ENCODE data around the gene PCDHA10.

The PCDHA10 gene

DNA sequence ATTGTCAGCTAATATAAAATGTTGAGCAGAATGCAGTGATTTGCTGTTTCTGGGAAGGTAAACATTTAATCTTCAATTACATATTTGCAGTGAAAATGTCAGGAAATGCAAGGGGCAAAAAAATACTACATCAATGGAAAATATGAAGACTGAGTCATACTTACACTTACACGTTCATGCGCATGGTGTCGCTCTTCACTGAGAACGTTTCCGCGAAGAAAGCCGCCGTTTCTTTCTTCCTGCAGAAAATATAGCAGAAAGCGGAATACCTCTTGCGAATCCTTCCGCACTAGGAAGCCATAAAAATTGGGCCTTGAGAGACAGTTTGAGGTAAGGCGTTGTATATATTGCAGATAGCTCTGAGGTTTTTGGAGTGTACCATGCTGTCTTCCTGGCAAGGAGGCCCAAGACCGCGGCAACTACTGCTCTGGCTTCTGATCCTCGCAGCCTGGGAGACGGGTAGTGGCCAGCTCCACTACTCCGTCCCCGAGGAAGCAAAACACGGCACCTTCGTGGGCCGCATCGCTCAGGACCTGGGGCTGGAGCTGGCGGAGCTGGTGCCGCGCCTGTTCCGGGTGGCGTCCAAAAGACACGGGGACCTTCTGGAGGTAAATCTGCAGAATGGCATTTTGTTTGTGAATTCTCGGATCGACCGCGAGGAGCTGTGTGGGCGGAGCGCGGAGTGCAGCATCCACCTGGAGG lies 26.3 kb downstream of the PCDHA10 start, which contains the start of gene PCDHA13:
Gene PCDHA13 (plus strand): TSS at position 236 of the 702 bp plus-strand sequence. CDS start 145 bp downstream, at position 381.
- Histone ChIP-seq H3K9me3 (ENCODE audit: insufficient read depth, low read depth, low read length) (no peaks in the 10 kb centered on the region), H3K9ac (ENCODE audit: low read depth, low read length, poor library complexity, severe bottlenecking) (no peak within 1 kb of the TSS), H3K4me2 (ENCODE audit: low read depth, low read length, poor library complexity, severe bottlenecking) (no peak within 1 kb of the TSS), H3K27me3 (ENCODE audit: insufficient read depth, low read length, poor library complexity, severe bottlenecking) (no peaks in the 10 kb centered on the region), H3K4me3 (ENCODE audit: low read length, poor library complexity, severe bottlenecking) (no peak within 1 kb of the TSS), H3K4me1 (ENCODE audit: insufficient read depth, low read length, poor library complexity, severe bottlenecking) (no peaks in the 10 kb centered on the region), H3K79me2 (ENCODE audit: insufficient read depth, low read length) (no peaks in the 10 kb centered on the region), H3K9me2 (replicated peaks; ENCODE audit: low read depth, low read length) (no peaks in the 10 kb centered on the region), H4K20me1 (ENCODE audit: insufficient read depth, low read length, poor library complexity, severe bottlenecking) (no peaks in the 10 kb centered on the region), H3F3A (ENCODE audit: low read depth) (no peaks in the 10 kb centered on the region), H3K36me3 (ENCODE audit: insufficient read depth, low read length) (no peaks in the 10 kb centered on the region), H2AFZ (ENCODE audit: low read length) (no peak within 1 kb of the TSS)
- TF ChIP-seq EZH2phosphoT487 (IDR thresholded peaks at IDR 0.05; ENCODE audit: borderline replicate concordance), result no peak
- TF ChIP-seq, protein P1, sequence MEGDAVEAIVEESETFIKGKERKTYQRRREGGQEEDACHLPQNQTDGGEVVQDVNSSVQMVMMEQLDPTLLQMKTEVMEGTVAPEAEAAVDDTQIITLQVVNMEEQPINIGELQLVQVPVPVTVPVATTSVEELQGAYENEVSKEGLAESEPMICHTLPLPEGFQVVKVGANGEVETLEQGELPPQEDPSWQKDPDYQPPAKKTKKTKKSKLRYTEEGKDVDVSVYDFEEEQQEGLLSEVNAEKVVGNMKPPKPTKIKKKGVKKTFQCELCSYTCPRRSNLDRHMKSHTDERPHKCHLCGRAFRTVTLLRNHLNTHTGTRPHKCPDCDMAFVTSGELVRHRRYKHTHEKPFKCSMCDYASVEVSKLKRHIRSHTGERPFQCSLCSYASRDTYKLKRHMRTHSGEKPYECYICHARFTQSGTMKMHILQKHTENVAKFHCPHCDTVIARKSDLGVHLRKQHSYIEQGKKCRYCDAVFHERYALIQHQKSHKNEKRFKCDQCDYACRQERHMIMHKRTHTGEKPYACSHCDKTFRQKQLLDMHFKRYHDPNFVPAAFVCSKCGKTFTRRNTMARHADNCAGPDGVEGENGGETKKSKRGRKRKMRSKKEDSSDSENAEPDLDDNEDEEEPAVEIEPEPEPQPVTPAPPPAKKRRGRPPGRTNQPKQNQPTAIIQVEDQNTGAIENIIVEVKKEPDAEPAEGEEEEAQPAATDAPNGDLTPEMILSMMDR (conservative IDR thresholded peaks at IDR 0.05; ENCODE audit: low read length), result no peak

DNA sequence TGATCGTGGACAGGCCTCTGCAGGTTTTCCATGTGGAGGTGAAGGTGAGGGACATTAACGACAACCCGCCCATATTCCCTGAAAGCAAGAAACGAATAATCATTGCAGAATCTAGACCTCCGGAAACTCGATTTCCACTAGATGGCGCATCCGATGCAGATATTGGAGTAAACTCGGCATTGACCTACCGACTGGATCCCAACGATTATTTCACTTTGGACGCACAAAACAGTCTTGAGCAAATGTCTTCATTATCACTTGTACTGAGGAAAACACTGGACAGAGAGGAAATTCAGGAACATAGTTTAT lies 26.8 kb downstream of the PCDHA10 start:
- TF ChIP-seq, protein P1 (conservative IDR thresholded peaks at IDR 0.05; ENCODE audit: low read length), result peak; percentile 37
- no peak for TF ChIP-seq EZH2phosphoT487 (IDR thresholded peaks at IDR 0.05; ENCODE audit: borderline replicate concordance)
- H2AFZ ChIP-seq (ENCODE audit: low read length), result no peak overlapping the region
- no peak overlapping the region for H3K4me3 ChIP-seq (ENCODE audit: low read length, poor library complexity, severe bottlenecking)
- H3K9ac ChIP-seq (ENCODE audit: low read depth, low read length, poor library complexity, severe bottlenecking), result no peak overlapping the region
- no peaks in the 10 kb centered on the region for H3K27me3 ChIP-seq (ENCODE audit: insufficient read depth, low read length, poor library complexity, severe bottlenecking)
- H3K4me2 ChIP-seq (ENCODE audit: low read depth, low read length, poor library complexity, severe bottlenecking), result no peak overlapping the region
- H3K9me3 ChIP-seq (ENCODE audit: insufficient read depth, low read depth, low read length), result no peaks in the 10 kb centered on the region
- no peaks in the 10 kb centered on the region for H3K79me2 ChIP-seq (ENCODE audit: insufficient read depth, low read length)
- H3K4me1 ChIP-seq (ENCODE audit: insufficient read depth, low read length, poor library complexity, severe bottlenecking), result no peaks in the 10 kb centered on the region
- H3K36me3 ChIP-seq (ENCODE audit: insufficient read depth, low read length), result no peaks in the 10 kb centered on the region
- no peaks in the 10 kb centered on the region for H4K20me1 ChIP-seq (ENCODE audit: insufficient read depth, low read length, poor library complexity, severe bottlenecking)
- no peaks in the 10 kb centered on the region for H3K9me2 ChIP-seq (replicated peaks; ENCODE audit: low read depth, low read length)
- H3F3A ChIP-seq (ENCODE audit: low read depth), result no peaks in the 10 kb centered on the region

DNA sequence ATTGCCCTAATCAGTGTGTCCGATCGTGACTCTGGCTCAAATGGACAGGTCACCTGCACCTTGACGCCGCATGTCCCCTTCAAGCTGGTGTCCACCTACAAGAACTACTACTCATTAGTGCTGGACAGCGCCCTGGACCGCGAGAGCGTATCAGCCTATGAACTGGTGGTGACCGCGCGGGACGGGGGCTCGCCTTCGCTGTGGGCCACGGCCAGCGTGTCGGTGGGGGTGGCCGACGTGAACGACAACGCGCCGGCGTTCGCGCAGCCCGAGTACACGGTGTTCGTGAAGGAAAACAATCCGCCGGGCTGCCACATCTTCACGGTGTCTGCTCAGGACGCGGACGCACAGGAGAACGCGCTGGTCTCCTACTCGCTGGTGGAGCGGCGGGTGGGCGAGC lies 27.7 kb downstream of the PCDHA10 start:
- Histone ChIP-seq H3K9ac (ENCODE audit: low read depth, low read length, poor library complexity, severe bottlenecking) (no peak overlapping the region), H3K9me3 (ENCODE audit: insufficient read depth, low read depth, low read length) (no peaks in the 10 kb centered on the region), H3F3A (ENCODE audit: low read depth) (no peaks in the 10 kb centered on the region), H3K9me2 (replicated peaks; ENCODE audit: low read depth, low read length) (no peaks in the 10 kb centered on the region), H4K20me1 (ENCODE audit: insufficient read depth, low read length, poor library complexity, severe bottlenecking) (no peaks in the 10 kb centered on the region), H3K79me2 (ENCODE audit: insufficient read depth, low read length) (no peaks in the 10 kb centered on the region), H3K4me3 (ENCODE audit: low read length, poor library complexity, severe bottlenecking) (no peak overlapping the region), H3K27me3 (ENCODE audit: insufficient read depth, low read length, poor library complexity, severe bottlenecking) (no peaks in the 10 kb centered on the region), H3K36me3 (ENCODE audit: insufficient read depth, low read length) (no peaks in the 10 kb centered on the region), H3K4me2 (ENCODE audit: low read depth, low read length, poor library complexity, severe bottlenecking) (no peak overlapping the region), H2AFZ (ENCODE audit: low read length) (no peak overlapping the region), H3K4me1 (ENCODE audit: insufficient read depth, low read length, poor library complexity, severe bottlenecking) (no peaks in the 10 kb centered on the region)
- TF ChIP-seq EZH2phosphoT487 (IDR thresholded peaks at IDR 0.05; ENCODE audit: borderline replicate concordance), result no peak
- TF ChIP-seq, protein P1 (conservative IDR thresholded peaks at IDR 0.05; ENCODE audit: low read length), result no peak
